ENCODE data around the gene HORMAD1. TPM values are rescaled to one million over a fixed set of nuclear protein-coding genes. Genes with fewer than 3 reads are reported as not detected.

The HORMAD1 gene
- total and polyA plus RNA-seq, 2 of the 13 experiments (the other 11 are each of a cell fraction or from before 2014, with no cell fraction given): not detected

- TF ChIP-seq THRA (CRISPR knock-in tag; IDR thresholded peaks at IDR 0.05; ENCODE audit: borderline replicate concordance) (peak; percentile 11; the same call in 1 of the 2 replicates), JUND (CRISPR knock-in tag; IDR thresholded peaks at IDR 0.05) (no peak), SIN3B (IDR thresholded peaks at IDR 0.05; ENCODE audit: low read length) (0 out of 2 replicates have a peak, but pooled peaks have one; percentile 30), POLR2AphosphoS5 (IDR thresholded peaks at IDR 0.05; ENCODE audit: low read depth, low read length) (peak; percentile 87), KDM6A (CRISPR knock-in tag; IDR thresholded peaks at IDR 0.05; ENCODE audit: low read depth) (no peak), MXD4 (CRISPR knock-in tag; IDR thresholded peaks at IDR 0.05) (0 out of 2 replicates have a peak, but pooled peaks have one; percentile 15), THAP8 (CRISPR knock-in tag; IDR thresholded peaks at IDR 0.05; ENCODE audit: borderline replicate concordance) (no peak), SRSF9 (IDR thresholded peaks at IDR 0.05; ENCODE audit: borderline replicate concordance, insufficient read depth, low read depth, low read length, poor library complexity, severe bottlenecking) (no peak), KAT2B (IDR thresholded peaks at IDR 0.05; ENCODE audit: borderline replicate concordance, low read depth, low read length) (no peak), ZNF7 (CRISPR knock-in tag; IDR thresholded peaks at IDR 0.05) (peak; percentile 48; the same call in 1 of the 2 replicates), ZNF878 (CRISPR knock-in tag; IDR thresholded peaks at IDR 0.05) (no peak), ARID5B (CRISPR knock-in tag; IDR thresholded peaks at IDR 0.05) (0 out of 2 replicates have a peak, but pooled peaks have one; percentile 8)
- TF ChIP-seq, protein P1, sequence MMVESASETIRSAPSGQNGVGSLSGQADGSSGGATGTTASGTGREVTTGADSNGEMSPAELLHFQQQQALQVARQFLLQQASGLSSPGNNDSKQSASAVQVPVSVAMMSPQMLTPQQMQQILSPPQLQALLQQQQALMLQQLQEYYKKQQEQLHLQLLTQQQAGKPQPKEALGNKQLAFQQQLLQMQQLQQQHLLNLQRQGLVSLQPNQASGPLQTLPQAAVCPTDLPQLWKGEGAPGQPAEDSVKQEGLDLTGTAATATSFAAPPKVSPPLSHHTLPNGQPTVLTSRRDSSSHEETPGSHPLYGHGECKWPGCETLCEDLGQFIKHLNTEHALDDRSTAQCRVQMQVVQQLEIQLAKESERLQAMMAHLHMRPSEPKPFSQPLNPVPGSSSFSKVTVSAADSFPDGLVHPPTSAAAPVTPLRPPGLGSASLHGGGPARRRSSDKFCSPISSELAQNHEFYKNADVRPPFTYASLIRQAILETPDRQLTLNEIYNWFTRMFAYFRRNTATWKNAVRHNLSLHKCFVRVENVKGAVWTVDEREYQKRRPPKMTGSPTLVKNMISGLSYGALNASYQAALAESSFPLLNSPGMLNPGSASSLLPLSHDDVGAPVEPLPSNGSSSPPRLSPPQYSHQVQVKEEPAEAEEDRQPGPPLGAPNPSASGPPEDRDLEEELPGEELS (CRISPR knock-in tag; IDR thresholded peaks at IDR 0.05): no peak
- TF ChIP-seq, protein P2, sequence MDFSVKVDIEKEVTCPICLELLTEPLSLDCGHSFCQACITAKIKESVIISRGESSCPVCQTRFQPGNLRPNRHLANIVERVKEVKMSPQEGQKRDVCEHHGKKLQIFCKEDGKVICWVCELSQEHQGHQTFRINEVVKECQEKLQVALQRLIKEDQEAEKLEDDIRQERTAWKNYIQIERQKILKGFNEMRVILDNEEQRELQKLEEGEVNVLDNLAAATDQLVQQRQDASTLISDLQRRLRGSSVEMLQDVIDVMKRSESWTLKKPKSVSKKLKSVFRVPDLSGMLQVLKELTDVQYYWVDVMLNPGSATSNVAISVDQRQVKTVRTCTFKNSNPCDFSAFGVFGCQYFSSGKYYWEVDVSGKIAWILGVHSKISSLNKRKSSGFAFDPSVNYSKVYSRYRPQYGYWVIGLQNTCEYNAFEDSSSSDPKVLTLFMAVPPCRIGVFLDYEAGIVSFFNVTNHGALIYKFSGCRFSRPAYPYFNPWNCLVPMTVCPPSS (IDR thresholded peaks at IDR 0.05): no peak
- TF ChIP-seq, protein P3, sequence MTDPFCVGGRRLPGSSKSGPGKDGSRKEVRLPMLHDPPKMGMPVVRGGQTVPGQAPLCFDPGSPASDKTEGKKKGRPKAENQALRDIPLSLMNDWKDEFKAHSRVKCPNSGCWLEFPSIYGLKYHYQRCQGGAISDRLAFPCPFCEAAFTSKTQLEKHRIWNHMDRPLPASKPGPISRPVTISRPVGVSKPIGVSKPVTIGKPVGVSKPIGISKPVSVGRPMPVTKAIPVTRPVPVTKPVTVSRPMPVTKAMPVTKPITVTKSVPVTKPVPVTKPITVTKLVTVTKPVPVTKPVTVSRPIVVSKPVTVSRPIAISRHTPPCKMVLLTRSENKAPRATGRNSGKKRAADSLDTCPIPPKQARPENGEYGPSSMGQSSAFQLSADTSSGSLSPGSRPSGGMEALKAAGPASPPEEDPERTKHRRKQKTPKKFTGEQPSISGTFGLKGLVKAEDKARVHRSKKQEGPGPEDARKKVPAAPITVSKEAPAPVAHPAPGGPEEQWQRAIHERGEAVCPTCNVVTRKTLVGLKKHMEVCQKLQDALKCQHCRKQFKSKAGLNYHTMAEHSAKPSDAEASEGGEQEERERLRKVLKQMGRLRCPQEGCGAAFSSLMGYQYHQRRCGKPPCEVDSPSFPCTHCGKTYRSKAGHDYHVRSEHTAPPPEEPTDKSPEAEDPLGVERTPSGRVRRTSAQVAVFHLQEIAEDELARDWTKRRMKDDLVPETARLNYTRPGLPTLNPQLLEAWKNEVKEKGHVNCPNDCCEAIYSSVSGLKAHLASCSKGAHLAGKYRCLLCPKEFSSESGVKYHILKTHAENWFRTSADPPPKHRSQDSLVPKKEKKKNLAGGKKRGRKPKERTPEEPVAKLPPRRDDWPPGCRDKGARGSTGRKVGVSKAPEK (CRISPR knock-in tag; IDR thresholded peaks at IDR 0.05; ENCODE audit: borderline replicate concordance): no peak
These were observed 23.4 kb downstream of the HORMAD1 start, which contains the start of gene GOLPH3L (continued) for GRCh38 chr1:150696995-150697927.

Data from HepG2 (cell line).